ENCODE measurements around the gene METTL16.

DNA sequence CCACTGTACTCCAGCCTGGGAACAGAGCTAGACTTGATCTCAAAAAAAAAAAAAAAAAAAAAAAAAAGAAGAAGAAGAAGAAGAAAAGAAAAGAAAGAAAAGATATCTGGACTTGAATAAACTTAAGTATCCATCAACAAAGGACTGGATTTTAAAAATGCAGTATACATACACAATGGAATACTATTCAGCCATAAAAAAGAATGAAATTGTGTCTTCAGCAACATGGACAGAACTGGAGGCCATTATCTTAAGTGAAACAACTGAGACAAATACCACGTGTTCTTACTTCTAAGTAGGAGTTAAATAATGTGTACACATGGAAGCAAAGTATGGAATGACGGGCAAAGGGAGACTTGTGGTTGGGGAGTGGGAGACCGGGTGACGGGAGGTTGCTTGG lies 70.8 kb downstream of the METTL16 start:
- TF ChIP-seq, protein P1, sequence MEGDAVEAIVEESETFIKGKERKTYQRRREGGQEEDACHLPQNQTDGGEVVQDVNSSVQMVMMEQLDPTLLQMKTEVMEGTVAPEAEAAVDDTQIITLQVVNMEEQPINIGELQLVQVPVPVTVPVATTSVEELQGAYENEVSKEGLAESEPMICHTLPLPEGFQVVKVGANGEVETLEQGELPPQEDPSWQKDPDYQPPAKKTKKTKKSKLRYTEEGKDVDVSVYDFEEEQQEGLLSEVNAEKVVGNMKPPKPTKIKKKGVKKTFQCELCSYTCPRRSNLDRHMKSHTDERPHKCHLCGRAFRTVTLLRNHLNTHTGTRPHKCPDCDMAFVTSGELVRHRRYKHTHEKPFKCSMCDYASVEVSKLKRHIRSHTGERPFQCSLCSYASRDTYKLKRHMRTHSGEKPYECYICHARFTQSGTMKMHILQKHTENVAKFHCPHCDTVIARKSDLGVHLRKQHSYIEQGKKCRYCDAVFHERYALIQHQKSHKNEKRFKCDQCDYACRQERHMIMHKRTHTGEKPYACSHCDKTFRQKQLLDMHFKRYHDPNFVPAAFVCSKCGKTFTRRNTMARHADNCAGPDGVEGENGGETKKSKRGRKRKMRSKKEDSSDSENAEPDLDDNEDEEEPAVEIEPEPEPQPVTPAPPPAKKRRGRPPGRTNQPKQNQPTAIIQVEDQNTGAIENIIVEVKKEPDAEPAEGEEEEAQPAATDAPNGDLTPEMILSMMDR (IDR thresholded peaks at IDR 0.05; ENCODE audit: poor library complexity): no peak
- TF ChIP-seq EZH2phosphoT487 (IDR thresholded peaks at IDR 0.05; ENCODE audit: low read depth, severe bottlenecking, unreplicated experiment) (no peak), EZH2 (IDR thresholded peaks at IDR 0.05; ENCODE audit: borderline replicate concordance) (no peak)
